Tibial nerve (tissue), 4 donors: ENCODE measurements around the gene RGS3.

Experiments
- EP300 ChIP-seq, 2 donors: sonication (generic); formaldehyde crosslinking; IDR thresholded peaks; one replicate each; pipeline ENCODE4 v1.6.1; 2017; ENCODE audit warnings: antibody characterized with exemption in 2 of 2, mild to moderate bottlenecking in 1 of 2
- POLR2A ChIP-seq, 2 donors: fragments of 450-650 bp; IDR thresholded peaks; one replicate each; pipeline ENCODE4 v1.6.1; 2017; ENCODE audit warnings: antibody characterized with exemption in 2 of 2, mild to moderate bottlenecking in 2 of 2, moderate library complexity in 2 of 2
- TF ChIP-seq, protein P1 (sequence below), 5 experiments: fragments of 200-600 bp in 3 of 5; fragments of 450-650 bp in 2 of 5; sonication (generic) in 3 of 5; IDR thresholded peaks; one replicate each; pipeline ENCODE4 v1.5.1; 2016 to 2019; ENCODE audit warnings: antibody characterized with exemption in 5 of 5, mild to moderate bottlenecking in 3 of 5, moderate library complexity in 2 of 5

DNA sequence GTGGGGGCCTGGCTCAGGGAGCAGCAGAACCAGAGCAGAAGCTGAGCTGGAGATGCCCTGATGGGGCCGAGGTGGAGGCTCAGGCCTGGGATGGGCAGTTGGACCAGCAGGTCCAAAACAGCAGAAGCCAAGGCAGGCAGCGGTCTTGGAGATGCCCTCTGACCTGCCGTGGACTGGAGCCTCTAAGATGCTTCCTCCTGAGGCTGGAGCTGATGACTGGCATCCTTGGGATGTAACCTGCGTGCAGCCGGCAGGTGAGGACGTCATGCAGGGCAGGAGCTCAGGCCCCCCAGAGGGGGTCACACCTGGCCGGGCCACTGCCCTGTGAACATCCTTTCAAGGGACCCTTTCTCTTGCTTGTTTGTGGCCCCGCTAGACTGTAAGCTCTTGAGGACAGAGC, 162.0 kb downstream of the RGS3 start:
- TF ChIP-seq, protein P1, sequence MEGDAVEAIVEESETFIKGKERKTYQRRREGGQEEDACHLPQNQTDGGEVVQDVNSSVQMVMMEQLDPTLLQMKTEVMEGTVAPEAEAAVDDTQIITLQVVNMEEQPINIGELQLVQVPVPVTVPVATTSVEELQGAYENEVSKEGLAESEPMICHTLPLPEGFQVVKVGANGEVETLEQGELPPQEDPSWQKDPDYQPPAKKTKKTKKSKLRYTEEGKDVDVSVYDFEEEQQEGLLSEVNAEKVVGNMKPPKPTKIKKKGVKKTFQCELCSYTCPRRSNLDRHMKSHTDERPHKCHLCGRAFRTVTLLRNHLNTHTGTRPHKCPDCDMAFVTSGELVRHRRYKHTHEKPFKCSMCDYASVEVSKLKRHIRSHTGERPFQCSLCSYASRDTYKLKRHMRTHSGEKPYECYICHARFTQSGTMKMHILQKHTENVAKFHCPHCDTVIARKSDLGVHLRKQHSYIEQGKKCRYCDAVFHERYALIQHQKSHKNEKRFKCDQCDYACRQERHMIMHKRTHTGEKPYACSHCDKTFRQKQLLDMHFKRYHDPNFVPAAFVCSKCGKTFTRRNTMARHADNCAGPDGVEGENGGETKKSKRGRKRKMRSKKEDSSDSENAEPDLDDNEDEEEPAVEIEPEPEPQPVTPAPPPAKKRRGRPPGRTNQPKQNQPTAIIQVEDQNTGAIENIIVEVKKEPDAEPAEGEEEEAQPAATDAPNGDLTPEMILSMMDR (IDR thresholded peaks at IDR 0.05): no peak
- TF ChIP-seq POLR2A (IDR thresholded peaks at IDR 0.05): no peak
- TF ChIP-seq EP300 (IDR thresholded peaks at IDR 0.05): no peak
